ENCODE measurements around the gene TWSG1.
A peak's percentile ranks its signal among the peaks of the same experiment; 100 is the strongest.
"Not testable (repeated sequence)": the region's sequence is repeated elsewhere in the genome, so short reads cannot be mapped to it uniquely, and the experiment has no call there.

The TWSG1 gene

GRCh38 chr18:9431296-9431695, 96.7 kb downstream of the TWSG1 start:
- FAIRE-seq (no peak), DNase-seq (ENCODE audit: insufficient read length) (no peak)
- TF ChIP-seq TAF1 (IDR thresholded peaks at IDR 0.05; ENCODE audit: borderline replicate concordance, low read depth, low read length) (no peak), POLR2A (IDR thresholded peaks at IDR 0.05; ENCODE audit: low read depth, low read length) (no peak), POLR2AphosphoS5 (IDR thresholded peaks at IDR 0.05; ENCODE audit: low read depth, low read length) (no peak)

GRCh38 chr18:9433122-9433521, 98.5 kb downstream of the TWSG1 start:
- not testable (repeated sequence) for DNase-seq (ENCODE audit: insufficient read length); FAIRE-seq

- no peak for TF ChIP-seq POLR2A (IDR thresholded peaks at IDR 0.05; ENCODE audit: low read depth, low read length)
- no peak for TF ChIP-seq TAF1 (IDR thresholded peaks at IDR 0.05; ENCODE audit: borderline replicate concordance, low read depth, low read length)
- no peak for TF ChIP-seq POLR2AphosphoS5 (IDR thresholded peaks at IDR 0.05; ENCODE audit: low read depth, low read length)
- DNase-seq (ENCODE audit: insufficient read length) (no peak), FAIRE-seq (no peak)
Observed at GRCh38 chr18:9433671-9434121, 99.1 kb downstream of the TWSG1 start.

GRCh38 chr18:9434122-9434701, 99.6 kb downstream of the TWSG1 start:
- DNase-seq (ENCODE audit: insufficient read length) (no peak), FAIRE-seq (no peak)
- no peak for TF ChIP-seq POLR2A (IDR thresholded peaks at IDR 0.05; ENCODE audit: low read depth, low read length)
- no peak for TF ChIP-seq POLR2AphosphoS5 (IDR thresholded peaks at IDR 0.05; ENCODE audit: low read depth, low read length)
- TF ChIP-seq TAF1 (IDR thresholded peaks at IDR 0.05; ENCODE audit: borderline replicate concordance, low read depth, low read length), result no peak

- FAIRE-seq (no peak), DNase-seq (ENCODE audit: insufficient read length) (no peak)
- TF ChIP-seq POLR2A (IDR thresholded peaks at IDR 0.05; ENCODE audit: low read depth, low read length), result no peak
- no peak for TF ChIP-seq POLR2AphosphoS5 (IDR thresholded peaks at IDR 0.05; ENCODE audit: low read depth, low read length)
- TF ChIP-seq TAF1 (IDR thresholded peaks at IDR 0.05; ENCODE audit: borderline replicate concordance, low read depth, low read length), result no peak
Observed at GRCh38 chr18:9435041-9435440, 100.5 kb downstream of the TWSG1 start.

GRCh38 chr18:9436206-9436929, 101.8 kb downstream of the TWSG1 start:
- no peak for DNase-seq (ENCODE audit: insufficient read length)
- TF ChIP-seq TAF1 (IDR thresholded peaks at IDR 0.05; ENCODE audit: borderline replicate concordance, low read depth, low read length) (no peak), POLR2AphosphoS5 (IDR thresholded peaks at IDR 0.05; ENCODE audit: low read depth, low read length) (no peak), POLR2A (IDR thresholded peaks at IDR 0.05; ENCODE audit: low read depth, low read length) (no peak)
- no peak for FAIRE-seq

- peak; percentile 65 for FAIRE-seq
- no peak for DNase-seq (ENCODE audit: insufficient read length)
- TF ChIP-seq TAF1 (IDR thresholded peaks at IDR 0.05; ENCODE audit: borderline replicate concordance, low read depth, low read length) (no peak), POLR2AphosphoS5 (IDR thresholded peaks at IDR 0.05; ENCODE audit: low read depth, low read length) (no peak), POLR2A (IDR thresholded peaks at IDR 0.05; ENCODE audit: low read depth, low read length) (no peak)
Observed at GRCh38 chr18:9437021-9437437, 102.5 kb downstream of the TWSG1 start.

GRCh38 chr18:9437672-9438071, 103.1 kb downstream of the TWSG1 start:
- no peak for FAIRE-seq
- TF ChIP-seq POLR2AphosphoS5 (IDR thresholded peaks at IDR 0.05; ENCODE audit: low read depth, low read length) (no peak), TAF1 (IDR thresholded peaks at IDR 0.05; ENCODE audit: borderline replicate concordance, low read depth, low read length) (no peak), POLR2A (IDR thresholded peaks at IDR 0.05; ENCODE audit: low read depth, low read length) (no peak)

GRCh38 chr18:9441061-9441460, 106.5 kb downstream of the TWSG1 start:
- FAIRE-seq (no peak), DNase-seq (ENCODE audit: insufficient read length) (no peak)
- TF ChIP-seq POLR2AphosphoS5 (IDR thresholded peaks at IDR 0.05; ENCODE audit: low read depth, low read length) (no peak), TAF1 (IDR thresholded peaks at IDR 0.05; ENCODE audit: borderline replicate concordance, low read depth, low read length) (no peak), POLR2A (IDR thresholded peaks at IDR 0.05; ENCODE audit: low read depth, low read length) (no peak)

More at GRCh38 chr18:9437672-9438071, 103.1 kb downstream of the TWSG1 start:
- no peak for DNase-seq (ENCODE audit: insufficient read length)

- DNase-seq (ENCODE audit: insufficient read length) (no peak), FAIRE-seq (no peak)
Observed at GRCh38 chr18:9444549-9444948, 110.0 kb downstream of the TWSG1 start.

GRCh38 chr18:9446839-9447238, 112.3 kb downstream of the TWSG1 start:
- FAIRE-seq, result no peak
- TF ChIP-seq POLR2AphosphoS5 (IDR thresholded peaks at IDR 0.05; ENCODE audit: low read depth, low read length) (no peak), POLR2A (IDR thresholded peaks at IDR 0.05; ENCODE audit: low read depth, low read length) (no peak), TAF1 (IDR thresholded peaks at IDR 0.05; ENCODE audit: borderline replicate concordance, low read depth, low read length) (no peak)
- DNase-seq (ENCODE audit: insufficient read length), result no peak

More at GRCh38 chr18:9444549-9444948, 110.0 kb downstream of the TWSG1 start:
- no peak for TF ChIP-seq TAF1 (IDR thresholded peaks at IDR 0.05; ENCODE audit: borderline replicate concordance, low read depth, low read length)
- no peak for TF ChIP-seq POLR2AphosphoS5 (IDR thresholded peaks at IDR 0.05; ENCODE audit: low read depth, low read length)
- TF ChIP-seq POLR2A (IDR thresholded peaks at IDR 0.05; ENCODE audit: low read depth, low read length), result no peak

GRCh38 chr18:9447334-9447733, 112.8 kb downstream of the TWSG1 start:
- no peak for FAIRE-seq
- no peak for TF ChIP-seq POLR2A (IDR thresholded peaks at IDR 0.05; ENCODE audit: low read depth, low read length)
- TF ChIP-seq POLR2AphosphoS5 (IDR thresholded peaks at IDR 0.05; ENCODE audit: low read depth, low read length), result no peak
- no peak for TF ChIP-seq TAF1 (IDR thresholded peaks at IDR 0.05; ENCODE audit: borderline replicate concordance, low read depth, low read length)
- no peak for DNase-seq (ENCODE audit: insufficient read length)
